LNCAP (cell line): Measurements from ENCODE around the gene CAMSAP1.

Source experiments
- TF ChIP-seq, protein P1 (sequence below): fragments of 450-650 bp; IDR thresholded peaks from 2 replicates; pipeline ENCODE4 v1.5.1; 2017; ENCODE audit warnings: mild to moderate bottlenecking

CAMSAP1 gene

GRCh38 chr9:135898634-135899407 is 8.5 kb downstream of the CAMSAP1 start:
- TF ChIP-seq, protein P1, sequence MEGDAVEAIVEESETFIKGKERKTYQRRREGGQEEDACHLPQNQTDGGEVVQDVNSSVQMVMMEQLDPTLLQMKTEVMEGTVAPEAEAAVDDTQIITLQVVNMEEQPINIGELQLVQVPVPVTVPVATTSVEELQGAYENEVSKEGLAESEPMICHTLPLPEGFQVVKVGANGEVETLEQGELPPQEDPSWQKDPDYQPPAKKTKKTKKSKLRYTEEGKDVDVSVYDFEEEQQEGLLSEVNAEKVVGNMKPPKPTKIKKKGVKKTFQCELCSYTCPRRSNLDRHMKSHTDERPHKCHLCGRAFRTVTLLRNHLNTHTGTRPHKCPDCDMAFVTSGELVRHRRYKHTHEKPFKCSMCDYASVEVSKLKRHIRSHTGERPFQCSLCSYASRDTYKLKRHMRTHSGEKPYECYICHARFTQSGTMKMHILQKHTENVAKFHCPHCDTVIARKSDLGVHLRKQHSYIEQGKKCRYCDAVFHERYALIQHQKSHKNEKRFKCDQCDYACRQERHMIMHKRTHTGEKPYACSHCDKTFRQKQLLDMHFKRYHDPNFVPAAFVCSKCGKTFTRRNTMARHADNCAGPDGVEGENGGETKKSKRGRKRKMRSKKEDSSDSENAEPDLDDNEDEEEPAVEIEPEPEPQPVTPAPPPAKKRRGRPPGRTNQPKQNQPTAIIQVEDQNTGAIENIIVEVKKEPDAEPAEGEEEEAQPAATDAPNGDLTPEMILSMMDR: no peak

GRCh38 chr9:135896626-135897025 is 10.7 kb downstream of the CAMSAP1 start:
- TF ChIP-seq, protein P1: no peak

GRCh38 chr9:135896205-135896604 is 11.1 kb downstream of the CAMSAP1 start:
- TF ChIP-seq, protein P1: no peak

DNA sequence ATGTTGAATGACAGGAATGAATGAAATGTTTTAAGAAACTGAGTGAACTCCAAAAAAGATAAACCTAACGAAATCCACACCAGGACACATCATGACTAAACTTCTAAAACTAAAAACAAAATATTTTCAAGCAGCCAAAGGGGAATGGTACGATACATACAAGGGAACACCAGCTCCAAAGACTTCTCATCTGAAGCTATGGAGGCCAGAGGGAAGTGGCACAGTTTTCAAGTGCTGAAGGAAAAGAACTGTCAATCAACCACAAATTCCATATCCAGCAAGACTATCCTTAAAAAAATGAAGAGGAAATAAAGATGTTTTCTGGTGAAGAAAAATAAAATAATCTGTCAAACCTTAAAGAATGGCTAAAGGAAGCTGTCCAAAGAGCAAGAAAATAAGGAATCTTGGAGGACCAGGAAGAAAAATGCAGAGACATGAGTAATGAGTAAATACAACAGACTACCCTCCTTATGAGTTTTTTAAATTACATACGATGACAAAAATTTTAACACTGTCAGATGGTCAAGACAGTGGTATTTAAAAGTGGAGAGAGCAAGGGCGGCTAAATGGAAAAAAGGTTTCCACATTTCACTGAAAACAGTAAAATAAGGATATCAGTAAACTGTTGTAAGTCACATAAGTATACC is 12.0 kb downstream of the CAMSAP1 start:
- TF ChIP-seq, protein P1: no peak

DNA sequence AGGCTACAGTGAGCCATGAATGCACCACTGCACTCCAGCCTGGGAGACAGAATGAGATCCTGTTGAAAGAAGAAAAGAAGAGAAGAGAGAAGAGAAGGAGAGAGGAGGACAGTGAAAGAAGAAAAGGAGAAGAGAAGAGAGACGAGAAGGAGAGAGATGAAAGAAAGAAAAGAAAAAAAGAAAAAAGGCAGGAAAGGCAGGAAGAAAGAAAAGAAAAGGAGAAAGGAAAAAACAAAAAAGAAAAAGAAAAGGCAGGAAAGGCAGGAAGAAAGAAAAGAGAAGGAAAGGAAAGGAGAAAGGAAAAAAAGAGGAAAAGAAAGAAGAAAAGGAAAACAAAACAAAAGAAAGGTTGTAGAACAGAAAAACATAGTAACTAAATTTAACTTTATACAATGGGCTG is 14.2 kb downstream of the CAMSAP1 start:
- TF ChIP-seq, protein P1: no peak

GRCh38 chr9:135891027-135891631 is 16.2 kb downstream of the CAMSAP1 start:
- TF ChIP-seq, protein P1: no peak

GRCh38 chr9:135890190-135891026 is 16.9 kb downstream of the CAMSAP1 start:
- TF ChIP-seq, protein P1: no peak
